ENCODE measurements around the gene ARID1B. TPM values are rescaled to one million over a fixed set of nuclear protein-coding genes. Genes with fewer than 3 reads are reported as not detected.

The ARID1B gene
- total and polyA plus RNA-seq, 4 donors, result 7.0 to 49.0 (median 24.2) TPM

DNA sequence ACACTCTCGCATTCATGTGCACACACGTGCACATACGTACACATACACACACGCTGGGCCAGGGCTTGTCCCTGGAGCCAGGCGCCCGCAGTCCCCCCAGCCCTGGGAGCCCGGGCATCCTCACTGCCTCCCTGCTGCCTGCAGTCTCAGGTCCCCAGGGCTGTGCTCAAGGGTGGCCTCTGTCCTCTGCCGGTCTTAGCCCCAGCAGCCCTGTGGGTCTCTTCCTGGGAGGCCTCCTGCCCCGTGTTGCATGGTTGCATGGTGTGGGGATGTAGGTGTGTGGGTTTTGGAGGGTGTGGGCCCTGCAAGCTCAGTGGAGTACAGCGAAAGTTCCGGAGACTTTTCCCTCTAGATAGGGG is 444.6 kb downstream of the ARID1B start:
- DNase-seq (ENCODE audit: low spot score), result no peak
- TF ChIP-seq EGR1 (IDR thresholded peaks at IDR 0.05; ENCODE audit: low read depth in 2 of 2) (no peak), FOXA1 (IDR thresholded peaks at IDR 0.05) (no peak), ZBTB33 (IDR thresholded peaks at IDR 0.05) (no peak), YY1 (IDR thresholded peaks at IDR 0.05) (no peak), SP1 (IDR thresholded peaks at IDR 0.05) (no peak), RAD21 (IDR thresholded peaks at IDR 0.05) (no peak), JUND (IDR thresholded peaks at IDR 0.05) (no peak), TAF1 (conservative IDR thresholded peaks at IDR 0.05) (no peak), MAX (IDR thresholded peaks at IDR 0.05) (no peak)
- peaks cover 0 to 6% (median 1%) of the 10 kb centered on the region in 4 donors for H3K4me1 ChIP-seq (ENCODE audit: control insufficient read depth in 4 of 4, insufficient read depth in 4 of 4, low read length in 3 of 4)
- no peaks in the 10 kb centered on the region for H3K36me3 ChIP-seq (ENCODE audit: control insufficient read depth in 4 of 4, insufficient read depth in 3 of 4, low read depth in 1 of 4, low read length in 3 of 4)
- no peaks in the 10 kb centered on the region for H3K9me3 ChIP-seq (ENCODE audit: control insufficient read depth in 4 of 4, low read length in 3 of 4)
- no peaks in the 10 kb centered on the region for H3K27me3 ChIP-seq (ENCODE audit: control insufficient read depth in 4 of 4, insufficient read depth in 4 of 4, low read length in 3 of 4)
- no peak overlapping the region for H3K4me3 ChIP-seq (ENCODE audit: low read depth in 1 of 3, low read length in 3 of 3)
- no peak overlapping the region for H3K27ac ChIP-seq (ENCODE audit: low read depth in 1 of 2, low read length in 2 of 2)
- H3K9ac ChIP-seq (ENCODE audit: low read depth in 1 of 2, low read length in 2 of 2), result no peak overlapping the region
- 88% methylated on average over 11 of the region's 11 CpGs for WGBS

GRCh38 chr6:157222201-157222981 is 445.2 kb downstream of the ARID1B start:
- Histone ChIP-seq H3K36me3 (ENCODE audit: control insufficient read depth in 4 of 4, insufficient read depth in 3 of 4, low read depth in 1 of 4, low read length in 3 of 4) (no peaks in the 10 kb centered on the region), H3K27me3 (ENCODE audit: control insufficient read depth in 4 of 4, insufficient read depth in 4 of 4, low read length in 3 of 4) (no peaks in the 10 kb centered on the region), H3K4me3 (ENCODE audit: low read depth in 1 of 3, low read length in 3 of 3) (no peak overlapping the region), H3K9ac (ENCODE audit: low read depth in 1 of 2, low read length in 2 of 2) (no peak overlapping the region), H3K27ac (ENCODE audit: low read depth in 1 of 2, low read length in 2 of 2) (no peak overlapping the region), H3K9me3 (ENCODE audit: control insufficient read depth in 4 of 4, low read length in 3 of 4) (no peaks in the 10 kb centered on the region), H3K4me1 (ENCODE audit: control insufficient read depth in 4 of 4, insufficient read depth in 4 of 4, low read length in 3 of 4) (peaks cover 0 to 6% (median 1%) of the 10 kb centered on the region in 4 donors)
- DNase-seq (ENCODE audit: low spot score), result no peak
- WGBS, result 92% methylated on average over 17 of the region's 17 CpGs
- no peak for TF ChIP-seq JUND (IDR thresholded peaks at IDR 0.05)
- TF ChIP-seq HNF4A (conservative IDR thresholded peaks at IDR 0.05), result no peak
- TF ChIP-seq, protein P1, sequence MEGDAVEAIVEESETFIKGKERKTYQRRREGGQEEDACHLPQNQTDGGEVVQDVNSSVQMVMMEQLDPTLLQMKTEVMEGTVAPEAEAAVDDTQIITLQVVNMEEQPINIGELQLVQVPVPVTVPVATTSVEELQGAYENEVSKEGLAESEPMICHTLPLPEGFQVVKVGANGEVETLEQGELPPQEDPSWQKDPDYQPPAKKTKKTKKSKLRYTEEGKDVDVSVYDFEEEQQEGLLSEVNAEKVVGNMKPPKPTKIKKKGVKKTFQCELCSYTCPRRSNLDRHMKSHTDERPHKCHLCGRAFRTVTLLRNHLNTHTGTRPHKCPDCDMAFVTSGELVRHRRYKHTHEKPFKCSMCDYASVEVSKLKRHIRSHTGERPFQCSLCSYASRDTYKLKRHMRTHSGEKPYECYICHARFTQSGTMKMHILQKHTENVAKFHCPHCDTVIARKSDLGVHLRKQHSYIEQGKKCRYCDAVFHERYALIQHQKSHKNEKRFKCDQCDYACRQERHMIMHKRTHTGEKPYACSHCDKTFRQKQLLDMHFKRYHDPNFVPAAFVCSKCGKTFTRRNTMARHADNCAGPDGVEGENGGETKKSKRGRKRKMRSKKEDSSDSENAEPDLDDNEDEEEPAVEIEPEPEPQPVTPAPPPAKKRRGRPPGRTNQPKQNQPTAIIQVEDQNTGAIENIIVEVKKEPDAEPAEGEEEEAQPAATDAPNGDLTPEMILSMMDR (IDR thresholded peaks at IDR 0.05; ENCODE audit: low read depth, low read length, missing input control), result no peak
- TF ChIP-seq NR2F2 (IDR thresholded peaks at IDR 0.05), result no peak
- TF ChIP-seq EGR1 (IDR thresholded peaks at IDR 0.05; ENCODE audit: low read depth in 2 of 2), result no peak
- no peak for TF ChIP-seq YY1 (IDR thresholded peaks at IDR 0.05)
- no peak for TF ChIP-seq GABPA (IDR thresholded peaks at IDR 0.05 in 1 of 2, conservative IDR thresholded peaks at IDR 0.05 in 1 of 2)
- no peak for TF ChIP-seq MAX (IDR thresholded peaks at IDR 0.05)
- TF ChIP-seq ATF3 (IDR thresholded peaks at IDR 0.05), result no peak
- TF ChIP-seq TAF1 (conservative IDR thresholded peaks at IDR 0.05), result no peak
- no peak for TF ChIP-seq FOXA2 (IDR thresholded peaks at IDR 0.05)
- TF ChIP-seq FOXA1 (IDR thresholded peaks at IDR 0.05), result no peak
- TF ChIP-seq REST (IDR thresholded peaks at IDR 0.05), result no peak
- no peak for TF ChIP-seq SP1 (IDR thresholded peaks at IDR 0.05)
- TF ChIP-seq RXRA (IDR thresholded peaks at IDR 0.05), result no peak

Data from liver (tissue), 9 donors.